CD4-positive, alpha-beta T cell (primary cell): ENCODE data around the gene GALM. TPM values are rescaled to one million over a fixed set of nuclear protein-coding genes. Genes with fewer than 3 reads are reported as not detected.

ENCODE experiments used
- ATAC-seq: fragments of 200-7000 bp; cut with Tn5 transposase; one replicate; pipeline ENCODE4 v1.10.0; 2022; ENCODE audit warnings: mild to moderate bottlenecking; ENCODE audit not compliant: poor library complexity
- CTCF ChIA-PET: fragments of 350-600 bp; sonication (Branson Sonifier 250); formaldehyde crosslinking; loops from one replicate; lab custom pipeline; 2021; ENCODE audit warnings: antibody characterized with exemption, inconsistent platforms; lab: Charles Lee
- POLR2A ChIA-PET: fragments of 350-600 bp; sonication (Branson Sonifier 250); formaldehyde crosslinking; loops from one replicate; lab custom pipeline; 2021; ENCODE audit warnings: antibody characterized with exemption, inconsistent platforms; lab: Charles Lee
- DNase-seq, 14 experiments: peaks; one replicate each; pipeline ENCODE4 v3.0.0-alpha.2; 2013 to 2020; ENCODE audit warnings: mixed read lengths in 2 of 14
- H3K27ac ChIP-seq, 2 donors: one replicate each; pipeline versions ENCODE4 v1.5.1 to v1.7.0; 2013; ENCODE audit warnings: low read length in 2 of 2, low read depth in 1 of 2, mild to moderate bottlenecking in 1 of 2
- H3K27me3 ChIP-seq, 2 experiments: 1 replicate in 1 of 2; 2 replicates in 1 of 2; pipeline versions ENCODE4 v1.6.1 to v1.7.0; 2013; ENCODE audit warnings: low read length in 2 of 2, control low read depth in 1 of 2, mild to moderate bottlenecking in 1 of 2, moderate library complexity in 1 of 2; ENCODE audit not compliant: insufficient read depth in 2 of 2, control insufficient read depth in 1 of 2
- H3K36me3 ChIP-seq: one replicate; pipeline ENCODE4 v1.6.1; 2013; ENCODE audit warnings: low read length, control low read depth; ENCODE audit not compliant: insufficient read depth
- H3K4me1 ChIP-seq: one replicate; pipeline ENCODE4 v1.6.1; 2013; ENCODE audit warnings: low read length, control low read depth; ENCODE audit not compliant: insufficient read depth
- H3K4me3 ChIP-seq: one replicate; pipeline ENCODE4 v1.5.1; 2013; ENCODE audit warnings: mild to moderate bottlenecking, low read length, moderate library complexity
- H3K9me3 ChIP-seq, 2 experiments: 1 replicate in 1 of 2; 2 replicates in 1 of 2; pipeline versions ENCODE4 v1.6.1 to v1.7.0; 2013; ENCODE audit warnings: low read length in 2 of 2, mild to moderate bottlenecking in 2 of 2, control low read depth in 1 of 2, moderate library complexity in 1 of 2; ENCODE audit not compliant: control insufficient read depth in 1 of 2, insufficient read depth in 1 of 2
- H3K27ac Mint-ChIP-seq: one replicate; pipeline ENCODE4 v1.8.0; 2020; ENCODE audit warnings: mixed read lengths
- H3K27me3 Mint-ChIP-seq: one replicate; pipeline ENCODE4 v1.8.0; 2021; ENCODE audit warnings: mixed read lengths
- H3K36me3 Mint-ChIP-seq: one replicate; pipeline ENCODE4 v1.8.0; 2021; ENCODE audit warnings: low read depth, mixed read lengths
- H3K4me1 Mint-ChIP-seq: one replicate; pipeline ENCODE4 v1.8.0; 2021; ENCODE audit warnings: low read depth, mixed read lengths
- H3K4me3 Mint-ChIP-seq: one replicate; pipeline ENCODE4 v1.8.0; 2020; ENCODE audit warnings: mild to moderate bottlenecking, mixed read lengths
- H3K9me3 Mint-ChIP-seq: one replicate; pipeline ENCODE4 v1.8.0; 2020; ENCODE audit warnings: mixed read lengths
- CTCF ChIP-seq: fragments of 200-600 bp; IDR thresholded peaks from one replicate; pipeline ENCODE4 v1.8.0; 2022; ENCODE audit warnings: antibody characterized with exemption, mild to moderate bottlenecking
- intact Hi-C, 2 experiments: fragments of 100-400 bp; cut with DNase I in 1 of 2; cut with micrococcal nuclease in 1 of 2; formaldehyde crosslinking; loops; one replicate each; pipeline versions ENCODE4 v1.15.1 to v1.9.0; 2023 to 2025; cut with DNase I, micrococcal nuclease
- polyA plus RNA-seq, 2 donors: library from polyadenylated mRNA; unstranded; fragments of 120-200 nt; gene quantifications; one replicate each; pipeline ENCODE4 v1.2.1, GENCODE V29; 2013
- total RNA-seq, 174 experiments: library from RNA in 2 of 174; stranded (reverse) in 2 of 174; gene quantifications; one replicate each; pipeline ENCODE4 v1.2.3 and lab custom pipeline; 2021 to 2026

GALM gene
- total RNA-seq (1 to 10 TPM; 5.9 to 7.0 TPM), total RNA-seq (lab: John Stamatoyannopoulos, UW) (8.5 to 182 (median 41.3) reads per million in 172 experiments)
- polyA plus RNA-seq (2013, experiment 1 of 2): 25.7 TPM
- polyA plus RNA-seq (2013, experiment 2 of 2): 34.6 TPM

GRCh38 chr2:38665854-38666555 lies at the start of gene GALM:
TSS of gene GALM (plus strand) at chr2:38666114. CDS start at chr2:38666162, 48 bp downstream.
- Histone ChIP-seq H3K4me3 (peak within 1 kb of the TSS; percentile 81), H3K27ac (peak within 1 kb of the TSS; percentile 58 to 77), H3K4me1 (peaks cover 75% of the 10 kb centered on the region), H3K9me3 (no peaks in the 10 kb centered on the region), H3K27me3 (no peaks in the 10 kb centered on the region), H3K36me3 (no peaks in the 10 kb centered on the region)
- peak within 1 kb of the TSS; percentile 81 for H3K27ac Mint-ChIP-seq
- no peak for TF ChIP-seq CTCF
- DNase-seq (peak in 13 of 14 experiments; percentile 10 to 75 (median 39)), ATAC-seq (peak; percentile 28)
- ChIA-PET POLR2A (interaction anchor here (0.5 to 5.8 kb wide), 18 partner anchors 11 to 1699 kb away, joined by 3 to 71 read pairs (median 7); partner anchors contain the start of genes HNRNPLL and SRSF7), CTCF (interaction anchor here (0.6 to 5.3 kb wide), 5 partner anchors 12 to 62 kb away, joined by 3 to 36 read pairs (median 7); no protein-coding TSS in a partner anchor)
- H3K27me3 Mint-ChIP-seq: no peaks in the 10 kb centered on the region
- H3K36me3 Mint-ChIP-seq: peaks cover 15% of the 10 kb centered on the region
- peaks cover 65% of the 10 kb centered on the region for H3K4me1 Mint-ChIP-seq
- peak within 1 kb of the TSS; percentile 80 for H3K4me3 Mint-ChIP-seq
- no peaks in the 10 kb centered on the region for H3K9me3 Mint-ChIP-seq
- intact Hi-C loops: loop anchor here (2.0 kb wide), 2 partner anchors 43 to 63 kb away; partner anchors contain the start of gene HNRNPLL (in 2 of the 2)

GRCh38 chr2:38617301-38617700 lies 48.6 kb upstream of the GALM start:
- H3K27ac ChIP-seq: no peak overlapping the region

More at GRCh38 chr2:38617301-38617700, 48.6 kb upstream of the GALM start:
- Histone ChIP-seq H3K9me3 (no peaks in the 10 kb centered on the region), H3K4me1 (no peaks in the 10 kb centered on the region), H3K27me3 (no peaks in the 10 kb centered on the region), H3K4me3 (no peak overlapping the region), H3K36me3 (no peaks in the 10 kb centered on the region)
- no peak overlapping the region for H3K27ac Mint-ChIP-seq
- ATAC-seq: no peak
- H3K4me1 Mint-ChIP-seq: no peaks in the 10 kb centered on the region
- no peaks in the 10 kb centered on the region for H3K9me3 Mint-ChIP-seq
- no peak for TF ChIP-seq CTCF
- intact Hi-C loops: no loop called here
- ChIA-PET CTCF (interaction anchor here (0.8 to 1.5 kb wide), 2 partner anchors 14 to 36 kb away, joined by 3 to 4 read pairs; partner anchors contain the start of gene HNRNPLL), POLR2A (interaction anchor here (0.6 to 0.9 kb wide), 2 partner anchors 9 to 65 kb away, joined by 3 read pairs; no protein-coding TSS in a partner anchor)
- no peak overlapping the region for H3K4me3 Mint-ChIP-seq
- DNase-seq: no peak
- no peaks in the 10 kb centered on the region for H3K36me3 Mint-ChIP-seq
- no peaks in the 10 kb centered on the region for H3K27me3 Mint-ChIP-seq
